ENCODE data around the gene NELFB. TPM values are rescaled to one million over a fixed set of nuclear protein-coding genes. Genes with fewer than 3 reads are reported as not detected.

NELFB gene
- total RNA-seq, 1 experiment from 2014 or later, result 40.5 TPM

DNA sequence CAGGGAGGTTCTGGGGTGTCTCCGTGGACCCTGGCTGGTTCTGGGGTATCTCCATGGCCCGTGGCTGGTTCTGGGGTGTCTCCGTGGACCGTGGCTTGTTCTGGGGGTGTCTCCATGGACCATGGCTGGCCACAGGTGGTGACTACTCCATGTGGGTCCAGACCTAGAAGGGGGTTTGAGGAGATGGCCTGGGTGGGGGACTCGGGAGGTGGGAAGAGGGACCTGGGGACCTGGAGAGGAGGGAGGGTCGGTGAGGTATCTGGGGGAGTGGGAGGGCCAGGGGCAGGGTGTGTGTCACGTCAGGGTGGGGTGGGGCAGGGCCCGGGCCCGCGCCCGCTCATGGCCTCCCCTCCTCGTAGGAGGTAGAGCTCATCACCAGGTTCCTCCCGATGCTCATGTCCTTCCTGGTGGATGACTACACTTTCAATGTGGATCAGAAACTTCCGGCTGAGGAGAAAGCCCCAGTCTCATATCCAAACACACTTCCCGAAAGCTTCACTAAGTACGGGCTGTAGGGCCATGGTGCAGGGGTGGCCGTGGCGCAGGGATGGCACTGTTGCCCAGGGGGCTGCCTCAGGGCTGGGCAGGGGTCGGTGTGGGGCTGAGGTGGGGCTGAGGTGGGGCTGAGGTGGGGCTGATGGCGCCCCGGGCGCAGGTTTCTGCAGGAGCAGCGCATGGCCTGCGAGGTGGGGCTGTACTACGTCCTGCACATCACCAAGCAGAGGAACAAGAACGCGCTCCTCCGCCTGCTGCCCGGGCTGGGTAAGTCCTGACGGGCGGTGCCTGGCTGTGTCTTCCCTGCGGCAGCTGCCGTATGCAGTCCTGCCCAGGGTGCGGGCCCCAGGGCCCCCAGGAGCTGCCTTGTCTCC, 11.7 kb downstream of the NELFB start:
- no TSS peak for BruUV-seq (replicated peaks)
- Mint-ChIP-seq H3K27me3 (ENCODE audit: insufficient read depth, unreplicated experiment) (no peaks in the 10 kb centered on the region), H3K36me3 (ENCODE audit: insufficient read depth, unreplicated experiment) (peaks cover 46% of the 10 kb centered on the region), H3K9me3 (ENCODE audit: unreplicated experiment) (no peaks in the 10 kb centered on the region), H3K4me3 (ENCODE audit: unreplicated experiment) (no peak overlapping the region), H3K27ac (ENCODE audit: low read depth, unreplicated experiment) (no peak overlapping the region), H3K4me1 (ENCODE audit: insufficient read depth, unreplicated experiment) (peaks cover 8% of the 10 kb centered on the region)
- intact Hi-C loops (cut with micrococcal nuclease), result no loop called here
- POLR2A ChIA-PET, result interaction anchor here (0.6 to 1.0 kb wide), 3 partner anchors 10 to 431 kb away, joined by 3 read pairs; no protein-coding TSS in a partner anchor
- DNase-seq (ENCODE audit: unreplicated experiment), result no peak
- CTCF ChIA-PET, result interaction anchor here (0.5 to 1.2 kb wide), 7 partner anchors 9 to 238 kb away, joined by 3 to 4 read pairs (median 3); partner anchors contain the start of gene TOR4A
- TF ChIP-seq, protein P1, sequence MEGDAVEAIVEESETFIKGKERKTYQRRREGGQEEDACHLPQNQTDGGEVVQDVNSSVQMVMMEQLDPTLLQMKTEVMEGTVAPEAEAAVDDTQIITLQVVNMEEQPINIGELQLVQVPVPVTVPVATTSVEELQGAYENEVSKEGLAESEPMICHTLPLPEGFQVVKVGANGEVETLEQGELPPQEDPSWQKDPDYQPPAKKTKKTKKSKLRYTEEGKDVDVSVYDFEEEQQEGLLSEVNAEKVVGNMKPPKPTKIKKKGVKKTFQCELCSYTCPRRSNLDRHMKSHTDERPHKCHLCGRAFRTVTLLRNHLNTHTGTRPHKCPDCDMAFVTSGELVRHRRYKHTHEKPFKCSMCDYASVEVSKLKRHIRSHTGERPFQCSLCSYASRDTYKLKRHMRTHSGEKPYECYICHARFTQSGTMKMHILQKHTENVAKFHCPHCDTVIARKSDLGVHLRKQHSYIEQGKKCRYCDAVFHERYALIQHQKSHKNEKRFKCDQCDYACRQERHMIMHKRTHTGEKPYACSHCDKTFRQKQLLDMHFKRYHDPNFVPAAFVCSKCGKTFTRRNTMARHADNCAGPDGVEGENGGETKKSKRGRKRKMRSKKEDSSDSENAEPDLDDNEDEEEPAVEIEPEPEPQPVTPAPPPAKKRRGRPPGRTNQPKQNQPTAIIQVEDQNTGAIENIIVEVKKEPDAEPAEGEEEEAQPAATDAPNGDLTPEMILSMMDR (IDR thresholded peaks at IDR 0.05; ENCODE audit: unreplicated experiment), result no peak

DNA sequence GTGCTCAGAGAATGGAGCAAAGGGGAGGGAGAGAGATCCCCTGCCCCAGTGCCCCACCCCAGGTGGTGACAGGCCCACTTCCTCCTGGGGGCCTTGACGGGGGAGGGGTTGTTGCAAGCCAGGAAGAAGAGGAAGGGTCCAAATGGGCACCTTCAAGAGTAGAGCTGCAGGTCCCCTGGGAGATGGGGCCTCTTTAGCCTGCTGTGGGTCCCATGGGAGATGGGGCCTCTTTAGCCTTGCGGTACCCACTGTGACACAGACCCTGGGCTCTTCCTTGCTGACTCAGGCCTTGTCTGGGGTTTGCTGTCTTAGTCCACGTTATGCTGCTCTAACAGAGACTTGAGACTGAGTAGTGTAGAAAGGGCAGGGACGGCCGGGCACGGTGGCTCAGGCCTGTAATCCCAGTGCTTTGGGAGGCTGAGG, 12.8 kb downstream of the NELFB start:
- H3K9me3 Mint-ChIP-seq (ENCODE audit: unreplicated experiment), result no peaks in the 10 kb centered on the region
- CTCF ChIA-PET, result interaction anchor here (0.5 to 1.2 kb wide), 8 partner anchors 10 to 541 kb away, joined by 3 to 4 read pairs (median 3); partner anchors contain the start of gene TOR4A
- peaks cover 44% of the 10 kb centered on the region for H3K36me3 Mint-ChIP-seq (ENCODE audit: insufficient read depth, unreplicated experiment)
- H3K4me3 Mint-ChIP-seq (ENCODE audit: unreplicated experiment), result no peak overlapping the region
- no TSS peak for BruUV-seq (replicated peaks)
- peaks cover 7% of the 10 kb centered on the region for H3K4me1 Mint-ChIP-seq (ENCODE audit: insufficient read depth, unreplicated experiment)
- no peak for DNase-seq (ENCODE audit: unreplicated experiment)
- H3K27ac Mint-ChIP-seq (ENCODE audit: low read depth, unreplicated experiment), result no peak overlapping the region
- POLR2A ChIA-PET, result interaction anchor here (0.7 kb wide), 1 partner anchor 43 kb away, joined by 3 read pairs; the partner anchor contains the start of gene CYSRT1
- intact Hi-C loops (cut with micrococcal nuclease), result no loop called here
- TF ChIP-seq, protein P1 (IDR thresholded peaks at IDR 0.05; ENCODE audit: unreplicated experiment), result no peak
- H3K27me3 Mint-ChIP-seq (ENCODE audit: insufficient read depth, unreplicated experiment), result no peaks in the 10 kb centered on the region

GRCh38 chr9:137268538-137269201, 13.5 kb downstream of the NELFB start:
- DNase-seq (ENCODE audit: unreplicated experiment), result no peak
- no peak overlapping the region for H3K27ac Mint-ChIP-seq (ENCODE audit: low read depth, unreplicated experiment)
- H3K4me1 Mint-ChIP-seq (ENCODE audit: insufficient read depth, unreplicated experiment), result peaks cover 10% of the 10 kb centered on the region
- H3K27me3 Mint-ChIP-seq (ENCODE audit: insufficient read depth, unreplicated experiment), result no peaks in the 10 kb centered on the region
- ChIA-PET POLR2A (interaction anchor here (0.6 to 1.4 kb wide), 3 partner anchors 14 to 44 kb away, joined by 3 to 5 read pairs (median 4); partner anchors contain the start of gene CYSRT1), CTCF (interaction anchor here (0.6 to 0.8 kb wide), 4 partner anchors 11 to 541 kb away, joined by 3 to 4 read pairs (median 3); no protein-coding TSS in a partner anchor)
- intact Hi-C loops (cut with micrococcal nuclease), result no loop called here
- BruUV-seq (replicated peaks), result no TSS peak
- H3K4me3 Mint-ChIP-seq (ENCODE audit: unreplicated experiment), result no peak overlapping the region
- TF ChIP-seq, protein P1 (IDR thresholded peaks at IDR 0.05; ENCODE audit: unreplicated experiment), result no peak
- no peaks in the 10 kb centered on the region for H3K9me3 Mint-ChIP-seq (ENCODE audit: unreplicated experiment)
- H3K36me3 Mint-ChIP-seq (ENCODE audit: insufficient read depth, unreplicated experiment), result peaks cover 44% of the 10 kb centered on the region
